WTC11 (cell line): Measurements from ENCODE around the gene RBP3. TPM values are rescaled to one million over a fixed set of nuclear protein-coding genes. Genes with fewer than 3 reads are reported as not detected.

ENCODE experiments used
- ATAC-seq: fragments of 200-7000 bp; cut with Tn5 transposase; 2 replicates; pipeline ENCODE4 v1.10.0; 2021; ENCODE audit warnings: mild to moderate bottlenecking, moderate library complexity
- CTCF ChIA-PET: fragments of 300-600 bp; sonication (Branson Sonifier 250); formaldehyde crosslinking; loops from one replicate; lab custom pipeline; 2021; ENCODE audit warnings: antibody characterized with exemption; lab: Charles Lee
- POLR2A ChIA-PET: fragments of 350-600 bp; sonication (Branson Sonifier 250); formaldehyde crosslinking; loops from one replicate; lab custom pipeline; 2021; ENCODE audit warnings: antibody characterized with exemption; lab: Charles Lee
- DNase-seq: peaks from one replicate; pipeline ENCODE4 v3.0.0; 2021; ENCODE audit warnings: low spot score
- H3K27ac Mint-ChIP-seq: 2 replicates; pipeline ENCODE4 v1.8.0; 2021; ENCODE audit warnings: mixed read lengths
- H3K27me3 Mint-ChIP-seq: 2 replicates; pipeline ENCODE4 v1.8.0; 2021; ENCODE audit warnings: low read depth, mild to moderate bottlenecking, moderate library complexity, mixed read lengths
- H3K36me3 Mint-ChIP-seq: 2 replicates; pipeline ENCODE4 v1.8.0; 2021; ENCODE audit warnings: mixed read lengths
- H3K4me1 Mint-ChIP-seq: 2 replicates; pipeline ENCODE4 v1.8.0; 2022; ENCODE audit warnings: mixed read lengths
- H3K4me3 Mint-ChIP-seq: 2 replicates; pipeline ENCODE4 v1.8.0; 2021; ENCODE audit warnings: mild to moderate bottlenecking, moderate library complexity, mixed read lengths
- H3K9me3 Mint-ChIP-seq: 2 replicates; pipeline ENCODE4 v1.8.0; 2021; ENCODE audit warnings: mixed read lengths
- AFF4 ChIP-seq: sonication (generic); formaldehyde crosslinking; IDR thresholded peaks from 2 replicates; pipeline ENCODE4 v1.8.1; 2023; ENCODE audit warnings: mild to moderate bottlenecking, missing genetic modification reagents, borderline replicate concordance
- ARID4B ChIP-seq: sonication (generic); formaldehyde crosslinking; IDR thresholded peaks from 2 replicates; pipeline ENCODE4 v1.8.0; 2023; ENCODE audit warnings: missing genetic modification reagents, mild to moderate bottlenecking, borderline replicate concordance
- CDX4 ChIP-seq: fragments of 250-450 bp; sonication (Bioruptor Pico); IDR thresholded peaks from 2 replicates; pipeline ENCODE4 v1.9.0; 2021; ENCODE audit warnings: moderate library complexity, mild to moderate bottlenecking, inconsistent platforms, borderline replicate concordance
- ESRRA ChIP-seq: sonication (generic); formaldehyde crosslinking; IDR thresholded peaks from 2 replicates; pipeline ENCODE4 v1.8.1; 2022; ENCODE audit warnings: mild to moderate bottlenecking, missing genetic modification reagents, borderline replicate concordance
- FOXK1 ChIP-seq: sonication (generic); formaldehyde crosslinking; IDR thresholded peaks from 2 replicates; pipeline ENCODE4 v1.8.0; 2022; ENCODE audit warnings: mild to moderate bottlenecking, moderate library complexity, missing genetic modification reagents
- GTF2I ChIP-seq: fragments of 250-450 bp; sonication (Bioruptor Pico); conservative IDR thresholded peaks from 2 replicates; pipeline ENCODE4 v1.4.0; 2021; ENCODE audit warnings: mild to moderate bottlenecking
- JAZF1 ChIP-seq: fragments of 250-450 bp; sonication (Bioruptor Pico); IDR thresholded peaks from 2 replicates; pipeline ENCODE4 v1.9.0; 2021; ENCODE audit warnings: moderate library complexity, mild to moderate bottlenecking, inconsistent platforms
- KAT7 ChIP-seq: sonication (generic); formaldehyde crosslinking; IDR thresholded peaks from 2 replicates; pipeline ENCODE4 v1.8.1; 2023; ENCODE audit warnings: missing genetic modification reagents, mild to moderate bottlenecking, borderline replicate concordance
- MLX ChIP-seq: sonication (generic); formaldehyde crosslinking; IDR thresholded peaks from 2 replicates; pipeline ENCODE4 v1.8.1; 2023; ENCODE audit warnings: mild to moderate bottlenecking, missing genetic modification reagents, moderate library complexity
- MYBL2 ChIP-seq: sonication (generic); formaldehyde crosslinking; IDR thresholded peaks from 2 replicates; pipeline ENCODE4 v1.8.1; 2023; ENCODE audit warnings: mild to moderate bottlenecking, moderate library complexity, missing genetic modification reagents
- NFYB ChIP-seq: sonication (generic); formaldehyde crosslinking; conservative IDR thresholded peaks from 2 replicates; pipeline ENCODE4 v1.8.0; 2022; ENCODE audit warnings: low read depth, missing genetic modification reagents
- NR3C1 ChIP-seq: sonication (generic); formaldehyde crosslinking; conservative IDR thresholded peaks from 2 replicates; pipeline ENCODE4 v1.8.1; 2023; ENCODE audit warnings: low read depth, mild to moderate bottlenecking, missing genetic modification reagents
- STAT6 ChIP-seq: sonication (generic); formaldehyde crosslinking; conservative IDR thresholded peaks from 2 replicates; pipeline ENCODE4 v1.8.1; 2023; ENCODE audit warnings: mild to moderate bottlenecking, low read depth, missing genetic modification reagents, moderate library complexity
- TEAD1 ChIP-seq: sonication (generic); formaldehyde crosslinking; IDR thresholded peaks from 2 replicates; pipeline ENCODE4 v1.8.0; 2022; ENCODE audit warnings: mild to moderate bottlenecking, missing genetic modification reagents
- TP53 ChIP-seq: sonication (generic); formaldehyde crosslinking; IDR thresholded peaks from 2 replicates; pipeline ENCODE4 v1.8.1; 2023; ENCODE audit warnings: mild to moderate bottlenecking, missing genetic modification reagents
- ZNF121 ChIP-seq: sonication (generic); formaldehyde crosslinking; IDR thresholded peaks from 2 replicates; pipeline ENCODE4 v1.8.0; 2023; ENCODE audit warnings: missing genetic modification reagents
- ZNF219 ChIP-seq: sonication (generic); formaldehyde crosslinking; IDR thresholded peaks from 2 replicates; pipeline ENCODE4 v1.8.0; 2023; ENCODE audit warnings: missing genetic modification reagents, mild to moderate bottlenecking, borderline replicate concordance
- ZNF396 ChIP-seq: fragments of 250-450 bp; sonication (Bioruptor Pico); IDR thresholded peaks from 2 replicates; pipeline ENCODE4 v1.8.0; 2021; ENCODE audit warnings: mild to moderate bottlenecking, moderate library complexity, borderline replicate concordance
- ZNF423 ChIP-seq: fragments of 250-450 bp; sonication (Bioruptor Pico); IDR thresholded peaks from 2 replicates; pipeline ENCODE4 v2.1.2; 2022; ENCODE audit warnings: mild to moderate bottlenecking, moderate library complexity
- ZNF425 ChIP-seq: fragments of 250-450 bp; sonication (Bioruptor Pico); conservative IDR thresholded peaks from 2 replicates; pipeline ENCODE4 v1.9.0; 2021; ENCODE audit warnings: mild to moderate bottlenecking
- total RNA-seq: library from RNA; stranded (reverse); gene quantifications from 3 replicates; pipeline ENCODE4 v1.2.3, GENCODE V29; 2021

RBP3 gene
- total RNA-seq, 1 experiment from 2014 or later, result not detected

GRCh38 chr10:47357131-47357582 is 9.0 kb downstream of the RBP3 start (continued):
- TF ChIP-seq AFF4 (CRISPR knock-in tag) (no peak), NR3C1 (CRISPR knock-in tag) (no peak), ZNF423 (CRISPR knock-in tag) (no peak), ZNF396 (CRISPR knock-in tag) (no peak), ESRRA (no peak), KAT7 (no peak), ZNF425 (CRISPR knock-in tag) (no peak), ZNF121 (no peak)

- no peak overlapping the region for H3K4me3 Mint-ChIP-seq
- H3K27me3 Mint-ChIP-seq, result no peaks in the 10 kb centered on the region
- no peak for TF ChIP-seq NFYB (CRISPR knock-in tag)
- no peak for TF ChIP-seq CDX4 (CRISPR knock-in tag)
- no peak for TF ChIP-seq STAT6 (CRISPR knock-in tag)
- ATAC-seq (no peak), DNase-seq (no peak)
- no peak overlapping the region for H3K27ac Mint-ChIP-seq
- no peaks in the 10 kb centered on the region for H3K36me3 Mint-ChIP-seq
- H3K4me1 Mint-ChIP-seq, result peaks cover 7% of the 10 kb centered on the region; the same call in 1 of the 2 replicates
- H3K9me3 Mint-ChIP-seq, result no peaks in the 10 kb centered on the region
- ChIA-PET CTCF (interaction anchor here (1.0 kb wide), 1 partner anchor 17 kb away, joined by 5 read pairs; no protein-coding TSS in a partner anchor), POLR2A (no interaction called here)
Measured at GRCh38 chr10:47357911-47358310, 9.7 kb downstream of the RBP3 start.

GRCh38 chr10:47358457-47358856 is 10.3 kb downstream of the RBP3 start:
- ChIA-PET POLR2A (no interaction called here), CTCF (interaction anchor here (0.8 to 1.0 kb wide), 2 partner anchors 18 kb away, joined by 3 to 5 read pairs; no protein-coding TSS in a partner anchor)
- Mint-ChIP-seq H3K4me3 (no peak overlapping the region), H3K9me3 (no peaks in the 10 kb centered on the region), H3K36me3 (no peaks in the 10 kb centered on the region), H3K27ac (no peak overlapping the region), H3K27me3 (no peaks in the 10 kb centered on the region), H3K4me1 (peaks cover 7% of the 10 kb centered on the region; the same call in 1 of the 2 replicates)
- DNase-seq, result no peak
- ATAC-seq, result no peak
- TF ChIP-seq TP53, result no peak
- TF ChIP-seq ZNF219 (CRISPR knock-in tag), result no peak
- TF ChIP-seq MLX (CRISPR knock-in tag), result no peak
- no peak for TF ChIP-seq GTF2I (CRISPR knock-in tag)
- TF ChIP-seq MYBL2 (CRISPR knock-in tag), result no peak
- TF ChIP-seq TEAD1, result no peak
- no peak for TF ChIP-seq JAZF1 (CRISPR knock-in tag)
- TF ChIP-seq ARID4B, result no peak
- no peak for TF ChIP-seq FOXK1 (CRISPR knock-in tag)
